ENCODE measurements around the gene NSF.

DNA sequence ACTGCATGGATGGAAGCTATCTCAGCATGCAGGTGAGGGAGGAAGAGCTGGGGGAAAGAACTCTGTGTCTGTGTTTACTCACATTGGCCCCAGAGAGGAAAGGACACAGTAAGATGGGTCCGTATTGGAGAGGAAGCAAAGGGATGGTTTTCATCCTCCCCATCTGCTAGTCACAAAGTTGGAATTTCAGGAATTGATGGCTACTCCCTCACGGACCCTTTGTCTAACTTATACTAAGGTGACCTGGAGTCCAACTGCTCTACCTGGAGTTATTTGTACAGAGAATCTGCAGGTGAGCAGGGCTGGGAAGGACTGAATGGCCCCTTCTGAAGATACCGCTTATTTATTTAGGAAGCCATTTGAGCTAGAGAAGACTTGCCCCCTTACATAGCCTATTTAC lies 172.9 kb downstream of the NSF start:
- TF ChIP-seq, protein P1, sequence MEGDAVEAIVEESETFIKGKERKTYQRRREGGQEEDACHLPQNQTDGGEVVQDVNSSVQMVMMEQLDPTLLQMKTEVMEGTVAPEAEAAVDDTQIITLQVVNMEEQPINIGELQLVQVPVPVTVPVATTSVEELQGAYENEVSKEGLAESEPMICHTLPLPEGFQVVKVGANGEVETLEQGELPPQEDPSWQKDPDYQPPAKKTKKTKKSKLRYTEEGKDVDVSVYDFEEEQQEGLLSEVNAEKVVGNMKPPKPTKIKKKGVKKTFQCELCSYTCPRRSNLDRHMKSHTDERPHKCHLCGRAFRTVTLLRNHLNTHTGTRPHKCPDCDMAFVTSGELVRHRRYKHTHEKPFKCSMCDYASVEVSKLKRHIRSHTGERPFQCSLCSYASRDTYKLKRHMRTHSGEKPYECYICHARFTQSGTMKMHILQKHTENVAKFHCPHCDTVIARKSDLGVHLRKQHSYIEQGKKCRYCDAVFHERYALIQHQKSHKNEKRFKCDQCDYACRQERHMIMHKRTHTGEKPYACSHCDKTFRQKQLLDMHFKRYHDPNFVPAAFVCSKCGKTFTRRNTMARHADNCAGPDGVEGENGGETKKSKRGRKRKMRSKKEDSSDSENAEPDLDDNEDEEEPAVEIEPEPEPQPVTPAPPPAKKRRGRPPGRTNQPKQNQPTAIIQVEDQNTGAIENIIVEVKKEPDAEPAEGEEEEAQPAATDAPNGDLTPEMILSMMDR (IDR thresholded peaks at IDR 0.05): no peak
- TF ChIP-seq POLR2A (IDR thresholded peaks at IDR 0.05): no peak

All from Peyer's patch (tissue), 4 donors.